Heart right ventricle (tissue), 16 donors: Measurements from ENCODE around the gene CST7. TPM values are rescaled to one million over a fixed set of nuclear protein-coding genes. Genes with fewer than 3 reads are reported as not detected.

Source experiments
- ATAC-seq, 8 donors: fragments of 200-7000 bp; cut with Tn5 transposase; one replicate each; pipeline ENCODE4 v1.9.1; 2020; ENCODE audit warnings: mild to moderate bottlenecking in 8 of 8, moderate library complexity in 8 of 8, moderate number of reproducible peaks in 1 of 8
- DNase-seq, 2 donors: peaks; one replicate each; pipeline ENCODE4 v3.0.0-alpha.2; 2020
- H3K27ac ChIP-seq, 10 donors: fragments of 200-600 bp; sonication (generic) in 2 of 10; one replicate each; pipeline versions ENCODE4 v1.5.0 to v1.8.0; 2020 to 2022; ENCODE audit warnings: mild to moderate bottlenecking in 3 of 10
- H3K27me3 ChIP-seq, 7 donors: fragments of 200-600 bp; one replicate each; pipeline ENCODE4 v1.8.0; 2021 to 2022; ENCODE audit warnings: mild to moderate bottlenecking in 2 of 7
- H3K36me3 ChIP-seq, 9 donors: fragments of 200-600 bp; sonication (generic) in 1 of 9; one replicate each; pipeline versions ENCODE4 v1.5.0 to v1.8.0; 2020 to 2022; ENCODE audit warnings: mild to moderate bottlenecking in 2 of 9
- H3K4me1 ChIP-seq, 9 donors: fragments of 200-600 bp; sonication (generic) in 1 of 9; one replicate each; pipeline versions ENCODE4 v1.5.0 to v1.8.0; 2020 to 2022; ENCODE audit warnings: mild to moderate bottlenecking in 4 of 9
- H3K4me3 ChIP-seq, 10 donors: fragments of 200-600 bp; sonication (generic) in 2 of 10; one replicate each; pipeline versions ENCODE4 v1.5.0 to v1.8.0; 2020 to 2022; ENCODE audit warnings: mild to moderate bottlenecking in 7 of 10, moderate library complexity in 2 of 10
- H3K9me3 ChIP-seq, 11 donors: fragments of 200-600 bp in 10 of 11; sonication (generic) in 2 of 11; one replicate each; pipeline versions ENCODE4 v1.5.0 to v1.8.0; 2013 to 2022; ENCODE audit warnings: mild to moderate bottlenecking in 2 of 11, control low read depth in 1 of 11, moderate library complexity in 1 of 11
- WGBS, 2 donors: extraction: QIAGEN DNeasy Blood & Tissue Kit; methylation state at CpG; one replicate each; pipeline ENCODE4 v1.1.7; 2013; ENCODE audit warnings: inconsistent platforms in 1 of 2; 5-methylcytosine and 5-hydroxymethylcytosine counted together
- intact Hi-C, 10 donors: fragments of 100-400 bp; cut with DNase I; formaldehyde crosslinking; loops; one replicate each; pipeline versions ENCODE4 v1.11.1 to v1.14.2; 2022
- polyA plus RNA-seq, 2 donors: library from polyadenylated mRNA; stranded (reverse); fragments of 200-250 nt; gene quantifications; one replicate each; pipeline ENCODE4 v1.2.3, GENCODE V29; 2013
- total RNA-seq, 10 donors: library from RNA; stranded (reverse); fragmentation: NEBNext Ultra II Directional in 3 of 10; extraction: Animal tissue kit (Norgen Biotek cat#: 25700) in 3 of 10; gene quantifications; one replicate each; pipeline versions ENCODE4 v1.2.1 to v1.2.4, GENCODE V29; 2021 to 2023
- TF ChIP-seq, protein P1 (sequence below), 9 donors: fragments of 200-600 bp; sonication (generic) in 2 of 9; IDR thresholded peaks; one replicate each; pipeline versions ENCODE4 v1.5.0 to v1.8.0; 2021 to 2022; ENCODE audit warnings: antibody characterized with exemption in 9 of 9, mild to moderate bottlenecking in 5 of 9, moderate library complexity in 1 of 9
- donor health status: Arrhythmogenic right ventricular cardiomyopathy.
- donor health status: ischemic (EF 13 %, LVEDD 7.1; RV severe dilation, severe dysfunction).
- donor health status: healthy with polysubstance abuse.
- donor health status: DM: no; HTN: yes; CAD: no.
- donor health status: DM: no; HTN: no; CAD: no.
- donor health status: ischemic (EF 25% LVEDD 6.9; RV normal size, moderate dysfunction).
- donor health status: ischemic (EF 25% LVEDD 5.7; RV mildly dilated, moderate dysfunction).
- donor health status: healthy.
- donor health status: DM: yes; HTN: yes; CAD: no.
- donor health status: Ischemic cardiomyopathy.
- donor health status: ischemic (EF 35%, LVEDD 5.7; RV mildly dilated, moderate dysfunction).
- donor health status: nonischemic (EF 11% LVEDD 7.7; RV severe dilation, severe dysfunction).
- donor health status: DM: yes; HTN: yes; CAD: no.
- donor health status: PGD.
- donor health status: ischemic (EF 29% LVEDD 5.4; RV normal size, mild dysfunction).
- donor health status: nonischemic (EF 23%, LVEDD 6.1; RV moderate dilation, normal function).

Gene CST7
- total and polyA plus RNA-seq, 12 donors, result 0.28 to 10.0 (median 1.1) TPM; not detected in 2

DNA sequence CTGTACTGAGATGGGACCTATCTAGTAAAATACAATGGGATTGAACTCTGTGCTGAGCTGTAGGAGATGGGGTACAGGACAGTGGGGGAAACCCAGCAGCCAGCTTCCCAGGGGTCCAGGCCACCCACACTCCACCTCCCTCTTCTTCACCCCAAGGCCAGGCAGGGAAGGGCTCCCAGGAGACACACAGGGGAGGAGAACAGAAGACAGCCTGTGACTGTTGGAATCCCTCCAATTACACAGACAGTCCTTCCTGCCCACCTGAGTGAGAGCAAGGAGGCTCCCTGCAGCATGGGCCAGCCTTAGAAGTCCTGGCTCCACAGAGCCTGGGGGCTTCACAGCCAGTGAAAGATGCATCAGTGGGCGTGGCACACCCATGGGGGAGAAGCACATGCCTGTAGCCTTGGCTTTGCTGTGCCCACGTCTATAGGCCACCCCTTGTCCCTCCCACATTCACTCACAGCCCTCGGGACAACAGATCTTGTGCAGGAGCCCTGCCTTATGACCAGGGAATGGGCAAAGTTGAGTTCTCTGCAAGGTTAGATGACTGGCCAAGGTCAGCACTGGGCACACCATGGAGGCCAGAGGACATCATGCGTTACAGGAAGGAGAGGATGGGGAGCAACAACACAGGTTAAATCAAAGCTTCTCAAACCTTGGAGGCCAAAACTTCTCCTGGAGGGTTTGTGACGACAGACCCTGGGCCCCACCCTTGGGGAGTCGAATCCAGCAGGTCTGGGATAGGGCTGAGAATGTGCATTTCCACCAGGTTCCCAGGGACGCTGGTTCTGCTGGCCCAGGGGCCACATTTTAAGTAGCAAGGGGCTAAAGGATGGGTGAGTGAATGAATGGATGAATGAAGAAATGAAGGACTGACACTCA lies 12.3 kb upstream of the CST7 start:
- no peaks in the 10 kb centered on the region for H3K36me3 ChIP-seq
- H3K27ac ChIP-seq, result no peak overlapping the region
- TF ChIP-seq, protein P1, sequence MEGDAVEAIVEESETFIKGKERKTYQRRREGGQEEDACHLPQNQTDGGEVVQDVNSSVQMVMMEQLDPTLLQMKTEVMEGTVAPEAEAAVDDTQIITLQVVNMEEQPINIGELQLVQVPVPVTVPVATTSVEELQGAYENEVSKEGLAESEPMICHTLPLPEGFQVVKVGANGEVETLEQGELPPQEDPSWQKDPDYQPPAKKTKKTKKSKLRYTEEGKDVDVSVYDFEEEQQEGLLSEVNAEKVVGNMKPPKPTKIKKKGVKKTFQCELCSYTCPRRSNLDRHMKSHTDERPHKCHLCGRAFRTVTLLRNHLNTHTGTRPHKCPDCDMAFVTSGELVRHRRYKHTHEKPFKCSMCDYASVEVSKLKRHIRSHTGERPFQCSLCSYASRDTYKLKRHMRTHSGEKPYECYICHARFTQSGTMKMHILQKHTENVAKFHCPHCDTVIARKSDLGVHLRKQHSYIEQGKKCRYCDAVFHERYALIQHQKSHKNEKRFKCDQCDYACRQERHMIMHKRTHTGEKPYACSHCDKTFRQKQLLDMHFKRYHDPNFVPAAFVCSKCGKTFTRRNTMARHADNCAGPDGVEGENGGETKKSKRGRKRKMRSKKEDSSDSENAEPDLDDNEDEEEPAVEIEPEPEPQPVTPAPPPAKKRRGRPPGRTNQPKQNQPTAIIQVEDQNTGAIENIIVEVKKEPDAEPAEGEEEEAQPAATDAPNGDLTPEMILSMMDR (IDR thresholded peaks at IDR 0.05), result no peak
- H3K9me3 ChIP-seq, result peaks cover 0 to 21% (median 3%) of the 10 kb centered on the region in 11 donors
- intact Hi-C loops, result no loop called here
- H3K4me3 ChIP-seq, result no peak overlapping the region
- H3K4me1 ChIP-seq, result peaks cover 0 to 7% (median 0%) of the 10 kb centered on the region in 9 donors
- ATAC-seq (no peak), DNase-seq (no peak)
- WGBS, 2 donors, result 73 to 79% methylated on average over 7 of the region's 7 CpGs
- H3K27me3 ChIP-seq, result no peaks in the 10 kb centered on the region

DNA sequence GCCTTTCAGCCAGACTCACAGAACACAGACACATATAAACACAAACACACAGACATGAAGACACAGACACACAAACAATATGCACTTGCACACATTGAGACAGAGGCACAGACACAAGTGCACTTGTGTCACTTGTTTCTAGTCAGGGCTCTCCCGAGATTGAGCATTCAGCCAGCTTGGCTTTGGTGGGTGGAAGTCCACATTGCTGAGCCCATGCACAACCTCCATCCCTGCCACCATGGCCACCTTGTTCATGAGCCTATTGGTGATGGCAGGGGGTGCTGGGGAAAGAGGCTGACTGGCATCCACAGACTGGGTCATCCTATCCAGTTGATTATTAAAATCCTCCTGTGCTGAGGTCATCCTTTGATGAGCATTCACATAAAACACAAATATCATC lies 11.5 kb upstream of the CST7 start:
- TF ChIP-seq, protein P1 (IDR thresholded peaks at IDR 0.05), result no peak
- H3K36me3 ChIP-seq, result no peaks in the 10 kb centered on the region
- no peak overlapping the region for H3K27ac ChIP-seq
- peaks cover 0 to 2% (median 0%) of the 10 kb centered on the region in 9 donors for H3K4me1 ChIP-seq
- WGBS, 2 donors, result 38 to 90% methylated on average over 1 of the region's 1 CpG
- no peak for DNase-seq
- no peaks in the 10 kb centered on the region for H3K27me3 ChIP-seq
- H3K4me3 ChIP-seq, result no peak overlapping the region
- peaks cover 0 to 23% (median 4%) of the 10 kb centered on the region in 11 donors for H3K9me3 ChIP-seq
- ATAC-seq, result no peak
- intact Hi-C loops, result no loop called here

DNA sequence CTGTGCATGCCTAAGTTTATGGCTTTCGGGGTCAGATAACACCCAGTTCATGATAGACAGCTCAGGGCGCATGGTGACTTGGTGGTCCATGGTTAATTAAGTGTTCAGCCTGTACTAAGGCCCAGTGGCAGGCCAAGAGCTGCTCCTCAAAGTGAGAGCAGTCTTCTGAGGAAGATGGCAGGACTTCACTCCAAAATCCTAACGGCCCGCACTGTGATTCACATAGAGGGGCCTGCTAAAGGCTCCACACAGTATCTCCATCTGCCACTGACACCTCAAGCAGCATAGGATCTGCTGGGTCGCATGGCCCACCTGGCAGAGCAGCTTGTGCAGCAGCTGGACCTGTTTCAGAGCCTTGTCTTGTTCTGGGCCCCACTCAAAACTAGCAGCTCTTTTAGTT lies 10.6 kb upstream of the CST7 start:
- ATAC-seq, result no peak
- H3K27me3 ChIP-seq, result no peaks in the 10 kb centered on the region
- H3K9me3 ChIP-seq, result peaks cover 0 to 23% (median 4%) of the 10 kb centered on the region in 11 donors
- 78 to 83% methylated on average over 5 of the region's 5 CpGs for WGBS, 2 donors
- H3K4me1 ChIP-seq, result no peaks in the 10 kb centered on the region
- intact Hi-C loops, result no loop called here
- TF ChIP-seq, protein P1 (IDR thresholded peaks at IDR 0.05), result no peak
- no peak overlapping the region for H3K4me3 ChIP-seq
- no peaks in the 10 kb centered on the region for H3K36me3 ChIP-seq
- H3K27ac ChIP-seq, result no peak overlapping the region
- no peak for DNase-seq

DNA sequence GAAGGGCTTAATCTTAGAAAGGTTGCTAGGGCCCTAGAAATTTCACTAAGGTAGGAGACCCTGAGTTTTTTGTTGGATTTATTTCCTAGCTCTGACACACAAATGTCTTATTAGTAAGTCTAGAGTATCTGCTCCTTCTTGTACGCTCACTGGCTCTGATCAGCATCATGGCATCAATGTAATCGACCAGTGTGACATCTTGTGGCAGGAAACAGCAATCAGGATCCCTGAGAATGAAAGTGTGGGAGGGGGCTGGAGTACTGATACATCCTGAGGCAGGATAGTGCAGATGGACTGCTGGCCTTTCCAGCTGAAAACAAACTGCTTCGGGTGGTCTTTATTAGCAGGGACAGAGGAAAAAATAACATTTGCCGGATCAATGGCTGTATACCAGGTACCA lies 10.0 kb upstream of the CST7 start:
- H3K27ac ChIP-seq, result no peak overlapping the region
- no peak overlapping the region for H3K4me3 ChIP-seq
- H3K27me3 ChIP-seq, result no peaks in the 10 kb centered on the region
- ATAC-seq (no peak), DNase-seq (no peak)
- H3K9me3 ChIP-seq, result peaks cover 0 to 23% (median 4%) of the 10 kb centered on the region in 11 donors
- TF ChIP-seq, protein P1 (IDR thresholded peaks at IDR 0.05), result no peak
- 60 to 75% methylated on average over 4 of the region's 4 CpGs for WGBS, 2 donors
- intact Hi-C loops, result no loop called here
- no peaks in the 10 kb centered on the region for H3K4me1 ChIP-seq
- no peaks in the 10 kb centered on the region for H3K36me3 ChIP-seq
